GM19455 (cell line): ENCODE measurements around the gene OR10A3.

Source experiments
- ATAC-seq: cut with Tn5 transposase; IDR thresholded peaks from one replicate; pipeline ENCODE4 v1.9.1; 2021; ENCODE audit not compliant: unreplicated experiment

The OR10A3 gene

GRCh38 chr11:7941146-7941545 is 362 bp downstream of the OR10A3 start:
- no peak for ATAC-seq

GRCh38 chr11:7936615-7937014 is 4.9 kb downstream of the OR10A3 start:
- no peak for ATAC-seq

GRCh38 chr11:7931168-7931567 is 10.3 kb downstream of the OR10A3 start, which contains the start of gene OR10A6:
TSS of gene OR10A6 (minus strand) at chr11:7931268. CDS start at chr11:7928662, 2,606 bp downstream.
- no peak for ATAC-seq

- ATAC-seq: no peak
These were observed 13.9 kb downstream of the OR10A3 start for GRCh38 chr11:7927635-7928034.

- ATAC-seq: no peak
These were observed 17.0 kb downstream of the OR10A3 start for GRCh38 chr11:7924536-7924935.

GRCh38 chr11:7918141-7918540 is 23.4 kb downstream of the OR10A3 start:
- ATAC-seq: no peak

GRCh38 chr11:7911011-7911410 is 30.5 kb downstream of the OR10A3 start:
- no peak for ATAC-seq

- ATAC-seq: no peak
These were observed 31.2 kb downstream of the OR10A3 start for GRCh38 chr11:7910286-7910788.

- no peak for ATAC-seq
These were observed 31.8 kb downstream of the OR10A3 start for GRCh38 chr11:7909585-7910285.

GRCh38 chr11:7907121-7907520 is 34.4 kb downstream of the OR10A3 start:
- ATAC-seq: no peak

- no peak for ATAC-seq
These were observed 35.0 kb downstream of the OR10A3 start for GRCh38 chr11:7906481-7906880.

GRCh38 chr11:7905961-7906429 is 35.5 kb downstream of the OR10A3 start:
- ATAC-seq: no peak

- ATAC-seq: no peak
These were observed 36.0 kb downstream of the OR10A3 start for GRCh38 chr11:7905549-7905948.

- no peak for ATAC-seq
These were observed 36.6 kb downstream of the OR10A3 start for GRCh38 chr11:7904917-7905316.

- no peak for ATAC-seq
These were observed 37.6 kb downstream of the OR10A3 start for GRCh38 chr11:7903940-7904339.

GRCh38 chr11:7901319-7901854 is 40.1 kb downstream of the OR10A3 start:
- no peak for ATAC-seq

GRCh38 chr11:7900686-7901085 is 40.8 kb downstream of the OR10A3 start:
- ATAC-seq: no peak

GRCh38 chr11:7899418-7899817 is 42.1 kb downstream of the OR10A3 start:
- no peak for ATAC-seq

- no peak for ATAC-seq
These were observed 42.7 kb downstream of the OR10A3 start for GRCh38 chr11:7898666-7899283.

GRCh38 chr11:7896009-7896785 is 45.3 kb downstream of the OR10A3 start:
- ATAC-seq: no peak

- ATAC-seq: no peak
These were observed 47.3 kb downstream of the OR10A3 start for GRCh38 chr11:7894251-7894650.
